Erythroblast (primary cell): ENCODE measurements around the gene SPAST.
"Not testable (repeated sequence)": the region's sequence is repeated elsewhere in the genome, so short reads cannot be mapped to it uniquely, and the experiment has no call there.

Source experiments
- DNase-seq, 2 experiments: peaks; one replicate each; lab custom pipeline; 2025; lab: John Stamatoyannopoulos, UW
- GATA1 ChIP-seq: IDR thresholded peaks from 2 replicates; pipeline ENCODE4 v1.6.1; 2011; ENCODE audit warnings: low read depth, mild to moderate bottlenecking, control low read depth, low read length, moderate library complexity
- POLR2A ChIP-seq: IDR thresholded peaks from 2 replicates; pipeline ENCODE4 v1.6.1; 2011; ENCODE audit warnings: mild to moderate bottlenecking, low read length

The SPAST gene

GRCh38 chr2:32172870-32173269 is 109.5 kb downstream of the SPAST start:
- DNase-seq = peak; percentile 37 to 68
- TF ChIP-seq GATA1 (no peak), POLR2A (no peak)

DNA sequence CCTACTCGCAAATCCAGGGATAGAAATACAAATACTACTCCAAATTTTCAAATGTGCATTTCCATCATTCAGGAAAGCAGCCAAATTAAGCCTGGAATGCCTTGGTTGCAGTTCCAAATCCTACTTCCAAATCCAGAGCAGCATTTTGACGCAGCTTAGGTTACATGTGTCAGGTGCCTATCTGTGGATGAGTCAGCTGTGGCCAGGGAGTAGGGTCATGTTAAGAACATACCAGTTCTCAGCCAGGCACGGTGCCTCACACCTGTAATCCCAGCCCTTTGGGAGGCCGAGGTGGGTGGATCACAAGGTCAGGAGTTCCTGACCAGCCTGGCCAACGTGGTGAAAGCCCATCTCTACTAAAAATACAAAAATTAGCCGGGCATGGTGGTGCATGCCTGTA is 119.3 kb downstream of the SPAST start:
- TF ChIP-seq GATA1 = no peak
- no peak for TF ChIP-seq POLR2A
- no peak for DNase-seq

DNA sequence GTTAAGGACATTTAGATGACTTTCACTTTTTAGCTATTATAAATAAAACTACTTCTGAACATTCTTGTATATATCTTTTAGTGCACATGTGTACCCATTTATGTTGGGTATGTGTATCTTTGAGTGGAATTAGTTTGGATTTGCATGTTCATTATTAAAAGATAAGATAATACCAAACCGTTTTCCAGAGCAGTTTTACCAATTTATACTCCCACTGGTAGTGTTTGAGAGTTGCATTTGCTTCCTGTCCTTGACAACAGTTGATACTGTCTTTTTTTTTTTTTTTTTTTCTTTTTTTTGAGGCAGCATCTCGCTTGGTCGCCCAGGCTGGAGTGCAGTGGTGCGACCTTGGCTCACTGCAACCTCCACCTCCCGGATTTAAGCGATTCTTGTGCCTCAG is 125.7 kb downstream of the SPAST start:
- TF ChIP-seq GATA1 (no peak), POLR2A (no peak)
- DNase-seq = peak; percentile 15 to 51

- TF ChIP-seq POLR2A (no peak), GATA1 (no peak)
- DNase-seq = no peak
Measured at GRCh38 chr2:32192418-32192817, 129.1 kb downstream of the SPAST start.

DNA sequence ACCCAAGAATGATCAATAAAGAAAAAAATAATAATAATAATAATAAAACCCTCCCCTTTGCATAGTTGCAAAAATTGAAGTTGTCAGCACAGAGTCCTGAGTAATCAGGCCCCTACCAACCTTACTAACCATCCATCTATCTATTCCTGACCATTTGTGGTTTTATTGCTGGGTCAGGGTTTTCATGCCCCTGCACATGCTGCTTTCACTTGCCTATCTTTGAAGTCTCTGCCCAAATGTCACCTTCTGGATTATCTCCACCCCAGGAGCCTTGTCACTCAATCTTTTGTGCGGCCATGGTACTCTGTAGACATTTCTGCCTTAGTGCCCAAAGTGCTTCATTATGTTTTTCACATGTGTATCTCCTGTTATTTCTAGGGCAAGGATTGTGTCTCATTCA is 137.5 kb downstream of the SPAST start:
- DNase-seq = peak; percentile 7 to 56
- TF ChIP-seq POLR2A (no peak), GATA1 (no peak)

GRCh38 chr2:32203428-32203827 is 140.1 kb downstream of the SPAST start:
- not testable (repeated sequence) for DNase-seq
